ENCODE measurements around the gene STPG3.

STPG3 gene

DNA sequence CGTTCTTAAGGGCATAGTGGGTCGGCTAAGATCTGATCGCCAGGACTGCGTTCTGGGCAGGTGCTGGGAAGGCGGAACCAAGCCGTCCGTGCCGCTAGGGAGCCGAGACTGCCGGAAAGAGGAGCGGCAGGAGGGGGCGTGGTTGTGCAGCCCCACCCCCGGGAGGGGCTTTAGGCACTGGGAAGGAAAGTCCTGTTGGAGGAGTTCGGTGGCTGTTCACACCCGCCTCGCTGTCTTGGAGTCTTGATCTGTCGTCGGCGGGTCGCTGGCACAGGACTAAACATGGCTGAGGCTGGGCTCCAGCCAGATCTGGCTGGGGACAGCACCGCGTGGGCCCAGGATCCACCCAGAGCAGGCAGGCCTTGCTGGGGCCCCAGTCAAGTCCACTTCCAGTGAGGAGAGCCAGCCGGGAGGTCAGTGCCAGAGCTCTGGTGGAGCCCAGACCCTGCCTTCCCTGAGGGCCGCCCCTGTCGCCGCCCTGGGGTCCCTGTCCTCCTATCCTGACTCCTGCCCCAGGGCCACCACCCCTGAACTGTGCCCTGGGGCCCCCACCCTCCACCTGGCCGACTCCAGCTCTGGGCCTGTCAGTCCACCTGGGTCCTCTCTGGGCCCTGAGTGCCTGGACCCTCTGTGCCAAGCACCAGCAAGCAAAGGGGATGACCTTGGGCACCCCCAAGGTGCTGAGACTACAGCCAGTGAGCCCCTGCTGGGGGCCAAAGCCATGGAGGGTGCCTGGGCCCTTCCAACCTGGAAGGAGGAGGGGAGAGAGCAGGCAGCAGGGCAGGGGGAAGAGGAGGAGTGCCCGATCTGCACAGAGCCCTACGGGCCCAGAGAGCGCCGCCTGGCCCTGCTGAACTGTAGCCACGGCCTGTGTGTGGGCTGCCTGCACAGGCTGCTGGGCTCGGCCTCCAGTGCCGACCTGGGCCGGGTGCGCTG lies 33.5 kb upstream of the STPG3 start:
- Histone ChIP-seq H3K4me3 (ENCODE audit: low read depth, low read length) (peak overlapping the region; percentile 41), H3K4me1 (peaks cover 13% of the 10 kb centered on the region), H3K9me3 (no peaks in the 10 kb centered on the region), H3K27me3 (no peaks in the 10 kb centered on the region), H3K36me3 (no peaks in the 10 kb centered on the region)
- TF ChIP-seq CTCF (IDR thresholded peaks at IDR 0.05; ENCODE audit: low read depth, low read length), result no peak
- DNase-seq, result peak; percentile 81

GRCh38 chr9:137218212-137218753 lies 32.8 kb upstream of the STPG3 start:
- TF ChIP-seq CTCF (IDR thresholded peaks at IDR 0.05; ENCODE audit: low read depth, low read length), result no peak
- no peak for DNase-seq
- no peak overlapping the region for H3K4me3 ChIP-seq (ENCODE audit: low read depth, low read length)
- no peaks in the 10 kb centered on the region for H3K27me3 ChIP-seq
- no peaks in the 10 kb centered on the region for H3K36me3 ChIP-seq
- peaks cover 16% of the 10 kb centered on the region for H3K4me1 ChIP-seq
- no peaks in the 10 kb centered on the region for H3K9me3 ChIP-seq

DNA sequence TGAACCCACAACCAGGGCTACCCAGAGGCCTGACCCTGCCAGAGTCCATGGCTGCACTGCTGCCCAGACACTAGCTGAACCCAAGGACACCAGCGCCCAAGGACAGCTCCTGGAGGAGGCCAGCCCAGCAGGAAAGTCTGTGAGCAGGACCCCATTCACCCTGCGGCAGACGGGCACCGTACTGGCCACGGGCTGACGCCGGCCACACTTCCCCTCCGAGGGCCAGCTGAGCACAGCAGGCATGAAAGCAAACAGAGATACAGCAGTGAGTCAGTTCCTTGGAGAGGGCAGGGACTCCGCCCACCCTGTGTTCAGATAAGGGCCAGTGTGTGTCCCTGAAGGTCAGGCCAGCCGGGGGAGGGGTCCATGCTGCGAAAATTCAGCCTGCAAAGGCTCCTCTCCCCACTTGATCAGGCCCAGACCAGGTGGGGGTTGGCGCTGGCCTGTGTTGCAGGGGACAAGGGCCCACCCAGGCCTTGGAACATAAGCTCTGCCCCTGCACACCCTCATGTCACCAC lies 32.3 kb upstream of the STPG3 start:
- Histone ChIP-seq H3K4me3 (ENCODE audit: low read depth, low read length) (no peak overlapping the region), H3K9me3 (no peaks in the 10 kb centered on the region), H3K4me1 (peaks cover 16% of the 10 kb centered on the region), H3K27me3 (no peaks in the 10 kb centered on the region), H3K36me3 (no peaks in the 10 kb centered on the region)
- DNase-seq, result peak; percentile 61
- TF ChIP-seq CTCF (IDR thresholded peaks at IDR 0.05; ENCODE audit: low read depth, low read length), result no peak

DNA sequence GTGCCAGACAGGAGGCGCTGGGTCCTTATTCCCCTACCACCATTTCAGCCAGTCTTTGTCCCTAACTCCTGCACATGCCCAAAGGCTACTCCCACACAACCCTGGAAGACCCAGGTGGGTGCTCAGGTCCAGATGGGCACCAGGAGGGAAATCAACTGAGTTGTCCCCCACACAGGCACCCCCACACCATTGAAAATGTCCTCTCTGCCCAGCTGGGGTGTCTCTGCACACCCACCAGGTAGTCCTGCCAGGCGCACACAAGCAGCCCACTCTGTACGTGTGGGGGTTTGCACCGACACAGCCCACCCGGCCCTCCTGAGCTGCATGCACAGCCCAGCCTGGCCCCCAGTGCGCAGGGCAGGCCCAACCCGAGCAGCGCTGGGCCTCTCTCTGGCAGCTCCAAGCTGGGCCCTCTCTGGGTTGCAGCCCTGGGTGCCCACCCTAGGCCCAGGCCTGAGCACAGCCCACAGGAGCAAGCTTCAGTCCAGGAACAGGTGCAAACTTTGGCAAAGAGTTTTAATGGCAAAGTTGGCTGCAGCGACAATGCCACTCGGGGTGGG lies 31.2 kb upstream of the STPG3 start:
- Histone ChIP-seq H3K36me3 (no peaks in the 10 kb centered on the region), H3K4me1 (peaks cover 16% of the 10 kb centered on the region), H3K4me3 (ENCODE audit: low read depth, low read length) (no peak overlapping the region), H3K9me3 (no peaks in the 10 kb centered on the region), H3K27me3 (no peaks in the 10 kb centered on the region)
- TF ChIP-seq CTCF (IDR thresholded peaks at IDR 0.05; ENCODE audit: low read depth, low read length), result no peak
- no peak for DNase-seq

GRCh38 chr9:137220317-137221094 lies 30.6 kb upstream of the STPG3 start:
- H3K27me3 ChIP-seq, result no peaks in the 10 kb centered on the region
- H3K36me3 ChIP-seq, result no peaks in the 10 kb centered on the region
- peaks cover 16% of the 10 kb centered on the region for H3K4me1 ChIP-seq
- no peak for TF ChIP-seq CTCF (IDR thresholded peaks at IDR 0.05; ENCODE audit: low read depth, low read length)
- H3K9me3 ChIP-seq, result no peaks in the 10 kb centered on the region
- no peak for DNase-seq
- no peak overlapping the region for H3K4me3 ChIP-seq (ENCODE audit: low read depth, low read length)

All from BE2C (cell line).